HL-60 (cell line): ENCODE results near the gene EXOC1.

ENCODE experiments used
- CTCF ChIP-seq: IDR thresholded peaks from one replicate; pipeline ENCODE4 v1.5.1; 2011; ENCODE audit warnings: low read length, control low read depth, inconsistent platforms; ENCODE audit not compliant: insufficient read depth
- GABPA ChIP-seq: IDR thresholded peaks from 2 replicates; pipeline ENCODE4 v1.6.1; 2012; ENCODE audit warnings: low read depth
- TF ChIP-seq, protein P1 (sequence below): IDR thresholded peaks from 2 replicates; pipeline ENCODE4 v1.6.1; 2012; ENCODE audit warnings: low read depth; ENCODE audit not compliant: insufficient replicate concordance

DNA sequence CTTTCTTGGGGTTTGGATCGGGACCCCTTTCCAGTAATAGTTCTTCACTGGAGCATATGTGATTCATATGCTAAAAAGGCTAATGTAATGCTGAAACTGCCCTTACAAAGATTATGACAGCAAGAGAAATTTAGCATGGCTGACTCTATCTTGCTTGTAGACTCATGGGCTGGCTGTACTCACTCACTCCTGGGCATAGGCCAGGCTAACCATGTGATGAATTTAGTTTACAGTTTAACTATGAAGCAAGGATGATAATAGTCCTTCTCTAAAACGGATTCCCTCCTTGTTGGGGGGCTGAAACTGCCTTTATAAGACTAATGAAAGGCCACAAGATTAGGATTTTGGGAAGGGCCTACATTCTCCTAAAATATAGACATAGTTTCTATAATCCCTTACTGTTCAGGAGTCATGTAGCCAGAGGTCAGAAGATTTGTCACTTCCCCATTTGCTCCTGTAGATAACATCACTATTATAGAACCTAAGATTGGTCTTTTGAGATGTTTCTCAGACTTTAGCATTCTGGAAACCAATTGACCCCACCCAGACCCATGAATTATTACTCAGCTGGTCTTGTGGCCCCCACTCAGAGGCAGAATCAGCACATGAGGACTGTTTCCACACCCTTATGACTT, 74.5 kb downstream of the EXOC1 start:
- TF ChIP-seq, protein P1, sequence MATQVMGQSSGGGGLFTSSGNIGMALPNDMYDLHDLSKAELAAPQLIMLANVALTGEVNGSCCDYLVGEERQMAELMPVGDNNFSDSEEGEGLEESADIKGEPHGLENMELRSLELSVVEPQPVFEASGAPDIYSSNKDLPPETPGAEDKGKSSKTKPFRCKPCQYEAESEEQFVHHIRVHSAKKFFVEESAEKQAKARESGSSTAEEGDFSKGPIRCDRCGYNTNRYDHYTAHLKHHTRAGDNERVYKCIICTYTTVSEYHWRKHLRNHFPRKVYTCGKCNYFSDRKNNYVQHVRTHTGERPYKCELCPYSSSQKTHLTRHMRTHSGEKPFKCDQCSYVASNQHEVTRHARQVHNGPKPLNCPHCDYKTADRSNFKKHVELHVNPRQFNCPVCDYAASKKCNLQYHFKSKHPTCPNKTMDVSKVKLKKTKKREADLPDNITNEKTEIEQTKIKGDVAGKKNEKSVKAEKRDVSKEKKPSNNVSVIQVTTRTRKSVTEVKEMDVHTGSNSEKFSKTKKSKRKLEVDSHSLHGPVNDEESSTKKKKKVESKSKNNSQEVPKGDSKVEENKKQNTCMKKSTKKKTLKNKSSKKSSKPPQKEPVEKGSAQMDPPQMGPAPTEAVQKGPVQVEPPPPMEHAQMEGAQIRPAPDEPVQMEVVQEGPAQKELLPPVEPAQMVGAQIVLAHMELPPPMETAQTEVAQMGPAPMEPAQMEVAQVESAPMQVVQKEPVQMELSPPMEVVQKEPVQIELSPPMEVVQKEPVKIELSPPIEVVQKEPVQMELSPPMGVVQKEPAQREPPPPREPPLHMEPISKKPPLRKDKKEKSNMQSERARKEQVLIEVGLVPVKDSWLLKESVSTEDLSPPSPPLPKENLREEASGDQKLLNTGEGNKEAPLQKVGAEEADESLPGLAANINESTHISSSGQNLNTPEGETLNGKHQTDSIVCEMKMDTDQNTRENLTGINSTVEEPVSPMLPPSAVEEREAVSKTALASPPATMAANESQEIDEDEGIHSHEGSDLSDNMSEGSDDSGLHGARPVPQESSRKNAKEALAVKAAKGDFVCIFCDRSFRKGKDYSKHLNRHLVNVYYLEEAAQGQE: no peak
- TF ChIP-seq CTCF: no peak
- no peak for TF ChIP-seq GABPA
